ENCODE results near the gene ARHGAP23.
"Not testable (repeated sequence)": the region's sequence is repeated elsewhere in the genome, so short reads cannot be mapped to it uniquely, and the experiment has no call there.

The ARHGAP23 gene

DNA sequence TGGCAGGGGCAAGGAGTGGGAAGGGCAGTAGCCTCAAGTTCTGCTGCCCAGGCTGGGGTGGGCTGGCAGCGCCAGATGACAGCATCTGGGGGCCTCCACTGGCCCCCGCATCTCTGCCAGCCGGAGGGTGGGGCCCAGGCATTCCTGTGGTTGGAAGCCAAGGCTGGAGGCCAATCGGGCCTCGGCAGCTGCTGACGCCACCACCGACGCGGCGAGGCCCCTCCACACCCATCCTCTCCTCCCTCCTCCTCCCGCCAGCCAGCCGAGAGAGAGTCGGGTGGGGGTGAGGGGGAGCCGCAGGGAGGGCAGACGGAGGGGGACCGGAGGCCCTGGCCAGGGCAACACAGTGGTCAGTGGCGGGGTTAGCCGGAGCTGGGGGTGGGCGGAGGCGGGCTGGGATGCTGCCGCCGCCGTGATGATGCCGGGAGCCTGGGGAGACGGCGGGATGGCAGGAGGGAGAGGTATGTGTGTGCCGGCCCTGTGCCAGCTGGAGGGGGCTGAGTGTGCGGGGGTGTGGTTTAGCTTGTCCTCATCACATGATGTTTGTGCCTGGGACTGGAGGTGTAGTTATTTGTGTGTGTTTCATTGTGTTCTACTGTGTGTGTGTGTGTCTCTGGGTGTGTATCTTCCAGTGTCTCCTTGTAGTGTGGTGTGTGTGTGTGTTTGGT lies 36.6 kb downstream of the ARHGAP23 start:
- no peak for DNase-seq

DNA sequence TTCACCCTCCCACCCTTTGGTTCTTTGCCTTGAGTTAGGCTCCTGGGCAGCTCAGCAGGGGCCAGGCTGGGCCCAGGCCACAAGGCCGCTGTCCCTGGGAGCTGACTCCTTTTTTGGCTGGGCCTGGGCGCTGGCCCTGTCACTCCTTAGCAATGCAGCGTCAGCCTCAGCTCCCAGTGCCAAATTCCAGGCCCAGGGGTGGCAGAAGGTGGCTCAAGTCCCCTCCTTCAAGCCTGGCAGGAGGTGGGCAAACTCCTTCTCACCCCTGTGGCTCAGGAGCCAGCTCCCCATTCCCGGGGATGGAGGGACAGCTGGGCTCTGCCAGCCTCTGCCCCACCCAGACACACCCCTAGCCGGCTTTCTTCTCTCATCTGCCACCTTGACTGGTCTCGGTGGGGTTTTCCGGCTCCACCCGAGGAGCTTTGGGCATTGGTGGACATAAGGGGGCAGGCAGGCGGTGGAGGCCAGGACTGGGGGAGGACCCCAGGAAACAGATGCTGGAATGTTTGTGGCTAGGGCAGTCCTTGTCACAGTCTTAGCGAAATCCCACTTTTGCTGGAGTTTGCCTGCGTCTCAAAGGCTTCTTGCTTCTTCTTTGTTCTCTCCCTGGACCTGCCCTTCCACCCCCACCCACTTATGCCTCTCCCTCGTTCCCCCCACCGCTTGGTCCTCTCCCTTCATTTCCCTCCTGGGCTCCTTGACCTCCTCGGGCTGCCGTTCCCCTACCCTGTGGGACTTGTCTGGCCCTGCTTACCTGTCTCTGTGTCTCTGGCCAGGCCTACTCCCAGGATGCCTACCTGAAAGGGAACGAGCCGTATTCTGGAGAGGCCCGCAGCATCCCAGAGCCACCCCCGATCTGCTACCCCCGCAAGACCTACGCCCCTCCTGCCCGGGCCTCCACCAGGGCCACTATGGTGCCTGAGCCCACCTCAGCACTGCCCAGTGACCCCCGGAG lies 37.4 kb downstream of the ARHGAP23 start:
- DNase-seq = no peak

DNA sequence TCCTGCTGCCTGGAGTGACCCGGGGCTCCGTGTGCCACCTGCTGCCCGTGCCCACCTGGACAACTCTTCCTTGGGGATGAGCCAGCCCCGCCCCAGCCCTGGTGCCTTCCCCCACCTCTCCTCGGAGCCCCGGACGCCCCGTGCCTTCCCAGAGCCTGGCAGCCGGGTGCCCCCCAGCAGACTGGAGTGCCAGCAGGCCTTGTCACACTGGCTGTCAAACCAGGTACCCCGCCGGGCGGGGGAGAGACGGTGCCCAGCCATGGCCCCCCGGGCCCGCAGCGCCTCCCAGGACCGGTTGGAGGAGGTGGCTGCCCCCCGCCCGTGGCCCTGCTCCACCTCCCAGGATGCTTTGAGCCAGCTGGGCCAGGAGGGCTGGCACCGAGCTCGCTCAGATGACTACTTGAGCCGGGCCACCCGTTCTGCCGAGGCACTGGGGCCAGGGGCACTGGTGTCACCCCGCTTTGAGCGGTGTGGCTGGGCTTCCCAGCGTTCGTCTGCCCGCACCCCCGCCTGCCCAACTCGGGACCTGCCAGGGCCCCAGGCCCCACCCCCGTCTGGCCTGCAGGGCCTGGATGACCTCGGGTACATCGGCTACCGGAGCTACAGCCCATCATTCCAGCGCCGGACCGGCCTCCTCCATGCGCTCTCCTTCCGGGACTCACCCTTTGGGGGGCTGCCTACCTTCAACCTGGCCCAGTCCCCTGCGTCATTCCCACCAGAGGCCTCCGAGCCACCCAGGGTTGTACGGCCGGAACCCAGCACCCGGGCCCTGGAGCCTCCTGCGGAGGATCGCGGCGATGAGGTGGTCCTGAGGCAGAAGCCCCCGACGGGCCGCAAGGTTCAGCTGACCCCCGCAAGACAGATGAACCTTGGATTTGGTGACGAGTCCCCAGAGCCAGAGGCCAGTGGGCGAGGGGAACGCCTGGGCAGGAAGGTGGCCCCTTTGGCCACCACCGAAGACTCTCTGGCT lies 38.4 kb downstream of the ARHGAP23 start:
- DNase-seq = no peak

DNA sequence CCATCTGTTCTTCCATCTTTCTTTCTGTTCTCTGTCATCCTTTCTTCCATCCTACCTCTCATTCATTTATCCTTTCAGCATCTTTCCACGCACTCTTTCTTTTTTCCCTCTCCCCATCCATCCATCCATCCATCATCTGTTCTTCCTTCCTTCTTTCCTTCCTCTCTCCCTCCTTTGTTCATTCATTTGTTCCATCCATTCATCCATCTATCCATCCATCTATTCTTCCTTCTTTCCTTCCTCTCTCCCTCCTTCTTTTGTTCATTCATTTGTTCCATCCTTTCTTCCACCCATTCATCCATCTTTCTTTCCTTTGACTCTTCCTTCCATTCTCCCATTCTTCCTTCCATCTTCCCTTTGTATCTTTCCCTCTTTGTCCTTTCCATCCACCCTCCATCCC lies 39.2 kb downstream of the ARHGAP23 start:
- DNase-seq = no peak

DNA sequence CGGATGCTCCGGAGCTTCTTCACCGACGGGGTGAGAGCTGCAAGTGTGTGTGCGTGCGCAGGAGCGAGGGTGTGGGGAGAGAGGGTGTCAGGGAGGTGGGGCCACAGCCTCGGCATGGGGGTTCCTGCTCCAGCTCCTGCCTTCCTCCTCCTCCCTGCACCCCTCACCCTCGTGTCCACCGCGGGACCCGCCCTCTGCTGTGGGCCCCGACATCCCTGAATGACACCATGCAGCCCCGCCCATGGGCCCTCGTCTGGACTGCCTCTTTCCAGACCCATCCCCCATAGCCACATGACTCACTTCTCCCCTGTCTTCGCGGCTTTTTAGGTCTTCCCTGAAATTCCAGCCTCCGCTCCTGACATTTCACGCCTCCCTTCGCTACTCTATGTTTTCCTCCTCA lies 41.6 kb downstream of the ARHGAP23 start:
- DNase-seq = no peak

DNA sequence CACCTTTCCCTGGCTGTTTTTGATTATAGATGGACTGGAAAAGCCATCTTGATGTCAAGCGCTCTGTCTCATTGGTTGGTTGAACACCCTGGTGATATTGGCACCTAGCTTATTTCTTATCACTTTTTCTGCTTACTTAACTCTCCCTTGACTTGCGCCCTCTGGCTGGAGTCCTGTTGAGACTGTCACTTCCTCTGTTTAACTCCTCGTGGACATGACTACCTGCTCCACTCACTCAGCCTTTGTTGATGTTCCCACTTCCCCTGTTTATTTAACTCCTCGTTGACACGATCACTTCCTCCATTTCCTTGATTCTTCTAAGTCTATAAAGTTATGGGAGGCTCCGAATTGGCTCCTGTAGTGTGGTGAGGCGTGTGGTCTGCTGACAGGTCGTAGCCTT lies 43.0 kb downstream of the ARHGAP23 start:
- DNase-seq = not testable (repeated sequence)

DNA sequence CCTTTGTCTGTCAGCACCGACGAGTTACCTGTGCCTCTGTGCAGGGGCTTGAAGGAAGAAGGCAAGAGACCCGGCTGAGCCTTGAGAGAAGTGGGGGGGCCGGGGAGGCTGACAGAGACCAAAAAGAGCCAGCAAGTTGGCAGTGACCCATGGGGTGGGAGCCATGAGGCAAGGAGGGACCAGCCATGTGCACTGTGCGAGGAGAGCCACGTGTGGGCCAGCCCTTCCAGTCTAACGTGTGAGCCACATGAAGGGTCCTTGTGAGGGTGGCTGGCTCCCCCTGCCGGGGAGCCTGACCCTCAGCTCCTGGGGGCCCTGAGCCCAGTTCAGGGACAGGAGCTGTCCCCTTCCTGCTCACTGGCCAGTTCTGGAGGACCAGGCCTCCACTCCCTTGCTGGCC lies 46.4 kb downstream of the ARHGAP23 start:
- DNase-seq = not testable (repeated sequence)

DNA sequence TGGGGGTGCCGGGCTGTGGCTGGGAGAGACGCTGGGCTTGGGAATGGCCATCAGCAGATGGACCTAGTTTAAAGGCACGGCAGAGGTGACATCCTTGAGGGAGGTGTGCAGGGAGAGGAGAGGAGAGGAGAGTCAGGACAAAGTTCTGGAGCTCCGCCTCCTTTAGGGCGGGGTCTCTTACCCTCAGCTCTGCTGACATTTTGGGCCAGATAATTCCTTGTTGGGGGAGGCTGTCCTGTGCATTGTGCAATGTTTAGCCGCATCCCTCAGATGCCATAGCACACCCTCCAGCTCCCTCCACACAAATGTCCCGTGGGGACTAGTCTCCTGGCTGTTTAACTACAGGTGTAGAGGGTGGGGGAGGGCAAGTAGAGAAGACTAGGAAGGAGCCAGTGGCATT lies 48.3 kb downstream of the ARHGAP23 start:
- DNase-seq = no peak

DNA sequence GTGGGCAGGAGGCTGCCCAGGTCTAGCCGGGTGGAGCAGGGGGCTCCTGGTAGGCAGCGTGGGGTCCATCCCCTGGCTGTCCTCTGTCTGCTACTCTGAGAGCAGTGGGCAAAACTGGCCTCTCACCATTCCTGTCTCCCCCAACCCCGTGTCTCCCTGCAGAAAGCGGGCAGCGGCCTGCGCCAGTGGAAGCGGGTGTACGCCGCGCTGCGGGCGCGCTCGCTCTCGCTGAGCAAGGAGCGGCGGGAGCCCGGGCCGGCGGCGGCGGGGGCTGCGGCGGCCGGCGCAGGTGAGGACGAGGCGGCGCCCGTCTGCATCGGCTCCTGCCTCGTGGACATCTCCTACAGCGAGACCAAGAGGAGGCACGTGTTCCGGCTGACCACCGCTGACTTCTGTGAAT lies 49.2 kb downstream of the ARHGAP23 start:
- not testable (repeated sequence) for DNase-seq

DNA sequence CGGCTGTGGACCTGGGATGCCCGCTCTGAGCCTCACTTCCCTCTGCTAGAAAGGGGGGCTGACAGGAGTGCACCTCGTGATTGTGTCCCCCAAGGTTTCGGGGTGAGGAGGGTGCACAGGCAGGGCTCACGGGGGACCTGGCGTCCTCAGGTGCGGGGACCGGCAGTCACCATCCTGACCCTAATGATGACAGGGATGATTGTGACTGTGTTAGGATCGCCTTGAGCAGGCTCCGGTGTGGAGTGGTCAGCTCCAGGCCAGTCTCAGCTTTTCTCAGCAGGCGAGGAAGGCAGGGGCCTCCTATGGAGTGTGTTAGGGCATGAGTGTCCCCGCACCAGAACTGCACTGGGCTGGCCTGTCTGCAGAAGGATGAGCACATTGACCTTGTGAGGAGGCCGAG lies 49.7 kb downstream of the ARHGAP23 start:
- not testable (repeated sequence) for DNase-seq

DNA sequence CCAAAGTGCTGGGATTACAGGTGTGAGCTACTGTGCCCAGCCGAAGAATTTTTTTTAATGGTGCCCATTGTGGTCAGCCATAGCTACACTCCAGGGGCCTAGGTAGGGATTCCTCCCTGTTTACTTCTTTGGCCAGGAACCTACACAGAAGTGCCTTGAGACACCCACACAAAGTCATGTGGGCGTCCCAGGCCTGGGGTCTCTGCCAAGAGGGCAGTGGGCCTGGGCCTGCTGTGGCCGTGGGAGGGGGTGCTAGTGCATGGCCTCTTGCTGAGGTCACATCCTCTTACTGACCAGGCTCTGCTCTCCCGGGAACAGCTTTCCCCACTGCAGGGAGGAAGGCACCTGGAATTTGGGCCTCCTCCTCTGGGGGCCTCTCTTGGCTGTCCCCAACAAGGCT lies 50.4 kb downstream of the ARHGAP23 start:
- DNase-seq = not testable (repeated sequence)

DNA sequence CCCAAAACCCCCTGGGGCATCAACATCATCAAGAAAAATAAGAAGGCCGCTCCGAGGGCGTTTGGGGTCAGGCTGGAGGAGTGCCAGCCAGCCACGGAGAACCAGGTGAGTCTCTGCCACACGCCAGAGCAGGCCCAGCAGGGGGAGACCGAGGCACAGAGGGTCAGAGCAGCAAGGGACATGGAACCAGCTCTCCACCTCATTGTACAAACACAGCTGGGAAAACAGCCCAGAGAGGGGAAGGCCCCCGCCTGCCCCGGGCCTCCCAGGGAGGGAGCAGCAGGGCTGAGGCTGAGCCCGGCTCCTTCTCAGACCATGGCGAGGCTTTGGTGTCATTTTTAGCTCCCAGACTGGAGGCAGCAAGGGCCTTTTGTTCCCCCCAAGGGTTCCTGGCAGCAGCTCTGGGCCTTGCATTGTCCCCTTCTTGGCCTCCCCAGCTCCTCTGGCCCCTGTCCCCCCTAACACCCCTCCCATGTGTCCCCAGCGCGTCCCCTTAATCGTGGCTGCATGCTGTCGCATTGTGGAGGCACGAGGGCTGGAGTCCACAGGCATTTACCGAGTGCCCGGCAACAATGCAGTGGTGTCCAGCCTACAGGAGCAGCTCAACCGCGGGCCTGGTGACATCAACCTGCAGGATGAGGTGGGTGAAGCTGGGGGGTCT lies 53.9 kb downstream of the ARHGAP23 start:
- not testable (repeated sequence) for DNase-seq

DNA sequence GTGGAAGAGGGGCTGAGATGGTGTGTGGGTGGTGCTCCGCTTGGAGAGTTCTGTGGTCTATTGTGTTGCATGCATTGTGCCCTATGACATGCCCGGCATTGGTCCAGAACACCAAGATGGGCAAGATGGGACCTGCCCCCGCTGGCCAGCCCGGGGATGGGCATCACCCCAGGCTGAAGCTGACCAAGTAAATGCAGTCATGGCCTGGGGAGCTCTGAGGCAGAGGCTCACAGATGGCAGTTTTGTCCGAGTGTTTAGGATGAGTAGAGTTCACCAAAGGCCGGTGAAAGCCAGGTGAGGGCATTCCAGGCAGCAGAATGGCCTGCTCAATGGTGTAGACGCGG lies 54.4 kb downstream of the ARHGAP23 start:
- not testable (repeated sequence) for DNase-seq

DNA sequence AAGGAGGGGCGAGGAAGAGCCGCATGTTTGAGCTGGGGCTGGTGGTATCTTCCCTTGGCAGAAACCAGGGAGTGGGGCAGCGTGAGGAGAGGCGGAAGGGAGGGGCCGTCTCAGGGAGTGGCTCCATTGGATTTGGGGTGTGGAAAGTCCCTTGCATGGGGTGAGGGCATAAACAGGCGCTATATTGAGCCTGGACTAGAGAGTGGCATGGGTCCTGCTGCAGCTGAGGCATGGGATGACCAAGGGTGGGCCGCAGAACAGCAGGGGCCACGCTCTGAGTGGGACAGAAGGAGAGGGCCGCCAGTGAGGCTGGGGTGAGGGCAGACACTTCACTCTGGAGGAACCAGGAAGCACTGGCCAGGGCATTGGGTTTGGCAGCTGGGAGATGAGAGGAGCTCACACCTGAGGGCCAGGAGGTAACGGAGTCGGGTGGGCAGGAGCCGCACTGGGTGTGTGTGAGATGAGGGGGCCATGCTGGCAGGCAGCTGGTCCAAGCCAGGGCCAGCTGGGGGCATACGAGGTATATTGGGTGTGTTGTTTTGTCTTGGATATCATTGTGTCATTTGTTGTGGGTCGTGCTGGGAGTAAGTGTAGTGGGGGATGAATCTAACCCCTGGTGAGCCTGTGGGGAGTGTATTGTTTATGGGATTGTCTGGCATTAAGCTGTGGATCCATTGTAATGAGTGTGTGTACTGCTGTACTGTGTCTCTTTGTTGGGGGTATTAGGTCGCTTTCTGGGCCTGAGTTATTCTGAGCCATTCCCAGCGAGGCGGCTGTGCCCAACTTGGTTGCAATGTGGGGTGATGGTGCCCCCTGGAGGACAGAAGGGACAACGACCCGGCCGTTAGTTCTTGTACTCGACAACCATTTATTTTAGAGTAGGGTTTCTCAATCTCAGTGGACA lies 56.2 kb downstream of the ARHGAP23 start:
- peak; percentile 65 for DNase-seq

DNA sequence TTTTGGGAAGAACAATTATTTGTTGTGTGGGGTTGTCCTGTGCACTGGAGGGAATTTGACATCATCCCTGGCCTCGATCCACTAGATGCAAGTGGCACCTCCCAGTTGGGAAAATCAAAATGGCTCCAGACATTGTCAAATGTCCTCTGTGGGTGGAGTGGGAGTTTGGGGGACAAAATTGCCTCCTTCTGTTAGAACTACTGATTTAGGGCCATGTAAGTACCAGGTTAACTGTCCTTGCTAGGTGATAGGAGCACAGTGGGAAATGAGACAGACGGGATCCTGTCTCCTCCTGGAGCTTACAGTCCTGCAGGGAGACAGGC lies 56.8 kb downstream of the ARHGAP23 start:
- no peak for DNase-seq

DNA sequence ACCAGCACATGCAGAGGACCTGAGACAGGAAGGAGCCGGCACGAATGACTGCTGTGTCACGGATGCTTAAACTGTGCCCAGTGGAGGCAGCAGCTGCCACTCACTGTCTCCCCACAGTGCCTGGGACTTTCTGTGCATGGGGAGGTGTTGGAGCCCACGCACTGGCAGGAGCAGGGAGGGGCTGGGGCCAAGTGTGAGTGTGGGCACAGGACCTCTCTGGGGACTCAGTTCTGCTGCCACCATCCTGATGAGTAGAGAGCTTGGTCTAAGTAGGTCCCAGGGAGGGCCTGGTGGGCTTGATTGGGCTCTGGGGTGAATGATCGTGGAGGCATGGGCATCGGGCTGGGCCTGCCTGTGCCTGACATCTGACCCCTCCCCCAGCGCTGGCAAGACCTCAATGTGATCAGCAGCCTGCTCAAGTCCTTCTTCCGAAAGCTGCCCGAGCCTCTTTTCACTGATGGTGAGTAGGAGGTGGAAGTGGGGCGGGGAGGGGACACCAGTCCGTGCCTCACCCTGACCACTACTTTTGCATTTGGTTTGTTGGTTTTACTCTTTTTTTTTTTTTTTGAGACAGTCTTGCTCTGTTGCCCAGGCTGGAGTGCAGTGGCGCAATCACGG lies 57.5 kb downstream of the ARHGAP23 start:
- peak; percentile 47 for DNase-seq

DNA sequence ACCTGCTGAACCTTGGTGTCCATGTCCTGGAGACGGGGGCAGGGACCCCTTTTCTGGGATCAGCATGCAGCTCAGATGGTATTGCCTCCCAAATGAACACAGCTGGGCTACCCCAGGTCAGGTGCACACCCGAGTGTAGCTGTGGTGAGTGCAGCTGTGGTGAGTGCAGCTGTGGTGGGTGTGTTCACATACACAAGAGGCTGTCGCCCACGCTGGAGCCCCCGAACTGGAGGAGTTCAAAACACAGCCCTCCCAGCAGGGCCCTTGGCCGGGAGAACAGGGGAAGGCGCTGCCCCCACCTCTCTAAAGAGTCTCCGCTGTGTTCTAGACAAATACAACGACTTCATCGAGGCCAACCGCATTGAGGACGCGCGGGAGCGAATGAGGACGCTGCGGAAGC lies 61.5 kb downstream of the ARHGAP23 start:
- DNase-seq = not testable (repeated sequence)

DNA sequence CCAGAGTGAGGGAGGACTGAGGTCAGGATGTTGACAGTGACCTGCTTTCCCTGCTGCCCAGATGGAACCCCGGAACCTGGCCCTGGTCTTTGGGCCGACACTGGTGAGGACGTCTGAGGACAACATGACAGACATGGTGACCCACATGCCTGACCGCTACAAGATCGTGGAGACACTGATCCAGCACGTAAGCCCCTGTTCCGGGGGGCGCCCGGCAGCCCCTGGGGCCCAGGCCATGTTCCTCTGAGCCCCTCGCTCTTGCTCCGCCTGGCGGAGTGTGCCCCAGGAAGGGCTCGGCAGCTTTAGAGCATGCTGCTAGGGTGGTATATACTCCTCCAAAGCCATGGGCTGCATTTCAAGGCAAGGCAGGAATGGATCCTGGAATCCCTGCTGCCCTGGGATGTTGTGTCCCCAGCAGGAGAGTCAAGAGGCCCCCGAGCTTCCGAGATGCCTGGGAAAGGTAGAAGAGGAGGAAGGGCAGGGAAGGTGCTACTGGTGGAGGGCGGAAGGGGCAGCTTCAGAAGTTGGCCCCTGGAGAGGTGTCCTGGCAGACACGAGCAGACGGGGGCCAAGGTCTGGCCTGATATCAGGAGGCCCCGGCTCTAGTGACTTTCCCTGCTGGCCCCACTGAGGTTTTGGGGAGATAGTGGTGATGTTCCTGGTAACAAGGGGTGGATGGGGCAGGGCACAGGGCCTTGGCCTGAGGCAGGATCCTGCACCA lies 63.2 kb downstream of the ARHGAP23 start:
- DNase-seq = not testable (repeated sequence)

DNA sequence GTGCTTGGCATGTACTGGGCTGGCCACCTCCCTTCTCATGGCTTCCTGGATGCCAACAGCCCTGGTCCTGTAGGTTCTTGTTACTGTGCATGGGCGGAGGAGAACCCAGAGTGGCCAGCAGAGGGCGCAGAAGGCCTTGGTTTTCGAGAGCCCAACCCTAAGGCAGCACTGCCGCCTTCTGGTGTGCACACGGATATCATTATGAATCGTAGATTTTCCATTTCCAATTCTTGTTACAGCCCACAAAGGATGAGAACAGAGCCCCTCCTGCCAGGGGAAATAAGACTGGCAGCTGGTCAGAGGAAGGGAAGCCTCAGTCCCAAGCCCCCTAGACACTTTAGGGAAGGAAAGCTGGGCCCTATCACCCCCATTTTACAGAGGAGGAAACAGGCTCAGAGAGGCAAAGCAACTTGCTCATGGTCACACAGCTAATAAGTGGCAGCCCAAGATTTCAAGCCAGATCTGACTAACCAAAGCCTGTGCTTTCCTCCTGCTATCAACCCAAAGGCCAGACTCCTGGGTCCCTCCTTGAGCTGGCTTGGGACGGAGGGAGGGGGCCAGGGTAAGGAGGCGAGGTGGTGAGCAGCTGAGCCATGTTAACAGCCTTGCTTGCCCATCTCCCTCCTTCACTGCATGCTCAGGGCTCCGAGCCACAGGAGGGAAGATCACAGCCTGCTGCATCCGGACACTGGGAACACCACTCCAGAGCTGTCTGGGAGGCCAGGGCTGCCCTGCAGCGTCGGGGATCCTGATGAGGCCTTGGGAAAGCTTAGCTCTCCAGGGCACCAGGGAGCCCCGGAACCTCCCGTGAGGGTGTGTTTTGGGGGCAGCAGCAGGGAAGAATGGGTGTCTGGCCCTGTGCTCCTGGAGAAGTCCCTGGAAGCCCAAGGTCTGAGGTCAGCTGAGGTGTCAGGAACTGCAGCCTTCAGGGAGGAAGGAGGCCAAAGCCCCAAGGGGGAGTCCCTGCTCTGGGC lies 64.1 kb downstream of the ARHGAP23 start:
- peak; percentile 90 for DNase-seq
